Gastroesophageal sphincter (tissue), 3 donors: Measurements from ENCODE around the gene PRORP.

ENCODE experiments used
- EP300 ChIP-seq: sonication (generic); formaldehyde crosslinking; IDR thresholded peaks from one replicate; pipeline ENCODE4 v1.6.1; 2017; ENCODE audit warnings: antibody characterized with exemption, mild to moderate bottlenecking
- POLR2A ChIP-seq, 2 donors: fragments of 450-650 bp; IDR thresholded peaks; one replicate each; pipeline ENCODE4 v1.6.1; 2017; ENCODE audit warnings: antibody characterized with exemption in 2 of 2, mild to moderate bottlenecking in 2 of 2, moderate library complexity in 1 of 2
- TF ChIP-seq, protein P1 (sequence below), 4 experiments: fragments of 200-600 bp in 2 of 4; fragments of 450-650 bp in 2 of 4; sonication (generic) in 1 of 4; IDR thresholded peaks; one replicate each; pipeline ENCODE4 v1.5.1; 2017 to 2019; ENCODE audit warnings: antibody characterized with exemption in 4 of 4, mild to moderate bottlenecking in 2 of 4, moderate library complexity in 2 of 4

DNA sequence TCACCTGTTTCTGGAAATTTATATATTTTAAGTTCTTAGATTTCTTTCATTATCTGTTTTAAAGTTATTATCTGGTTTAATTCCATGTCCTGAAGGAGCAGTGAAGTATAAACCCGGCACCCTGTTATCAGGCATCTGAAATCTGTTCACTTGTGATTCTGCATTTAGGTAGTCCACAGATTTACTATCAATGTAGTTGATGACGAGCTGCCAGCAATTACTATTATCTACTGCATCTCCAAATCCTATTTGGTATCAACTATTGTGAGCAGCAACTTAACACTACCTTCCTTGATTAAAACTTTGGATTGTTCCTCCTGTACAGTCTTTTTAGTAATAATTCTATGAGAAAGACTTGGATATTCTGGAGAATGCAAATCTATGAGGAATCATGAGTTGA lies 36.1 kb downstream of the PRORP start:
- TF ChIP-seq, protein P1, sequence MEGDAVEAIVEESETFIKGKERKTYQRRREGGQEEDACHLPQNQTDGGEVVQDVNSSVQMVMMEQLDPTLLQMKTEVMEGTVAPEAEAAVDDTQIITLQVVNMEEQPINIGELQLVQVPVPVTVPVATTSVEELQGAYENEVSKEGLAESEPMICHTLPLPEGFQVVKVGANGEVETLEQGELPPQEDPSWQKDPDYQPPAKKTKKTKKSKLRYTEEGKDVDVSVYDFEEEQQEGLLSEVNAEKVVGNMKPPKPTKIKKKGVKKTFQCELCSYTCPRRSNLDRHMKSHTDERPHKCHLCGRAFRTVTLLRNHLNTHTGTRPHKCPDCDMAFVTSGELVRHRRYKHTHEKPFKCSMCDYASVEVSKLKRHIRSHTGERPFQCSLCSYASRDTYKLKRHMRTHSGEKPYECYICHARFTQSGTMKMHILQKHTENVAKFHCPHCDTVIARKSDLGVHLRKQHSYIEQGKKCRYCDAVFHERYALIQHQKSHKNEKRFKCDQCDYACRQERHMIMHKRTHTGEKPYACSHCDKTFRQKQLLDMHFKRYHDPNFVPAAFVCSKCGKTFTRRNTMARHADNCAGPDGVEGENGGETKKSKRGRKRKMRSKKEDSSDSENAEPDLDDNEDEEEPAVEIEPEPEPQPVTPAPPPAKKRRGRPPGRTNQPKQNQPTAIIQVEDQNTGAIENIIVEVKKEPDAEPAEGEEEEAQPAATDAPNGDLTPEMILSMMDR (IDR thresholded peaks at IDR 0.05) = no peak
- no peak for TF ChIP-seq EP300
- no peak for TF ChIP-seq POLR2A (IDR thresholded peaks at IDR 0.05)
